DOHH2 (cell line): ENCODE results near the gene PCDHA7.
"Not testable (repeated sequence)": the region's sequence is repeated elsewhere in the genome, so short reads cannot be mapped to it uniquely, and the experiment has no call there.

Source experiments
- H3F3A ChIP-seq: fragments of 200-600 bp; sonication (generic), shearing (Covaris generic); 2 replicates; pipeline ENCODE4 v1.6.0; 2016; ENCODE audit warnings: antibody characterized with exemption, mild to moderate bottlenecking; ENCODE audit not compliant: control insufficient read depth, insufficient read depth
- H3K27ac ChIP-seq: fragments of 200-600 bp; sonication (generic); 2 replicates; pipeline ENCODE4 v1.5.1; 2014; ENCODE audit warnings: low read depth, mild to moderate bottlenecking, low read length, moderate library complexity
- H3K27me3 ChIP-seq: fragments of 200-600 bp; sonication (generic); 2 replicates; pipeline ENCODE4 v1.6.1; 2014; ENCODE audit warnings: mild to moderate bottlenecking, low read length, mixed read lengths; ENCODE audit not compliant: control insufficient read depth
- H3K36me3 ChIP-seq: fragments of 200-600 bp; sonication (generic); 2 replicates; pipeline ENCODE4 v1.6.1; 2014; ENCODE audit warnings: mild to moderate bottlenecking, low read length, moderate library complexity, mixed read lengths; ENCODE audit not compliant: control insufficient read depth
- H3K4me1 ChIP-seq: fragments of 200-600 bp; sonication (generic); 2 replicates; pipeline ENCODE4 v1.6.1; 2014; ENCODE audit warnings: mild to moderate bottlenecking, low read length, mixed read lengths; ENCODE audit not compliant: control insufficient read depth
- H3K4me2 ChIP-seq: fragments of 200-600 bp; sonication (generic); 2 replicates; pipeline ENCODE4 v1.6.0; 2014; ENCODE audit warnings: mild to moderate bottlenecking, low read length, moderate library complexity
- H3K4me3 ChIP-seq: fragments of 200-600 bp; sonication (generic); 2 replicates; pipeline ENCODE4 v1.5.1; 2014; ENCODE audit warnings: mild to moderate bottlenecking, low read length, mixed read lengths
- H3K79me2 ChIP-seq: fragments of 200-600 bp; sonication (generic); 2 replicates; pipeline ENCODE4 v1.6.1; 2014; ENCODE audit warnings: mild to moderate bottlenecking, low read length, mixed read lengths; ENCODE audit not compliant: control insufficient read depth
- H3K9me2 ChIP-seq: fragments of 200-600 bp; sonication (generic); replicated peaks from 2 replicates; pipeline ENCODE4 v1.6.1; 2014; ENCODE audit warnings: mild to moderate bottlenecking, low read length, mixed read lengths; ENCODE audit not compliant: control insufficient read depth
- H3K9me3 ChIP-seq: fragments of 200-600 bp; sonication (generic); 2 replicates; pipeline ENCODE4 v1.6.1; 2014; ENCODE audit warnings: antibody characterized with exemption, low read length, mixed read lengths; ENCODE audit not compliant: control insufficient read depth, insufficient read depth
- H4K20me1 ChIP-seq: fragments of 200-600 bp; sonication (generic); 2 replicates; pipeline ENCODE4 v1.6.0; 2014; ENCODE audit warnings: low read depth, mild to moderate bottlenecking, antibody characterized with exemption, low read length, moderate library complexity; ENCODE audit not compliant: control insufficient read depth, insufficient read depth
- CTCF ChIP-seq: fragments of 200-600 bp; sonication (generic); IDR thresholded peaks from one replicate; pipeline ENCODE4 v1.5.1; 2014; ENCODE audit warnings: antibody characterized with exemption, mild to moderate bottlenecking, low read depth, low read length; ENCODE audit not compliant: poor library complexity, severe bottlenecking
- EZH2phosphoT487 ChIP-seq: fragments of 200-600 bp; sonication (generic); IDR thresholded peaks from 2 replicates; pipeline ENCODE4 v1.6.1; 2017; ENCODE audit warnings: borderline replicate concordance, mild to moderate bottlenecking, antibody characterized with exemption, low read length, moderate library complexity, mixed read lengths

The PCDHA7 gene

GRCh38 chr5:140849831-140850634 lies 16.0 kb downstream of the PCDHA7 start:
- not testable (repeated sequence) for H3K4me1 ChIP-seq, H3K27ac ChIP-seq, H3K79me2 ChIP-seq, H3F3A ChIP-seq, H3K36me3 ChIP-seq, H4K20me1 ChIP-seq, H3K9me3 ChIP-seq, H3K9me2 ChIP-seq, H3K4me3 ChIP-seq, H3K27me3 ChIP-seq, H3K4me2 ChIP-seq

- H3K4me3 ChIP-seq = no peak within 1 kb of the TSS
- no peaks in the 10 kb centered on the region for H3F3A ChIP-seq
- no peak within 1 kb of the TSS for H3K4me2 ChIP-seq
- no peaks in the 10 kb centered on the region for H4K20me1 ChIP-seq
- no peaks in the 10 kb centered on the region for H3K4me1 ChIP-seq
- no peaks in the 10 kb centered on the region for H3K9me3 ChIP-seq
- H3K36me3 ChIP-seq = no peaks in the 10 kb centered on the region
- no peaks in the 10 kb centered on the region for H3K27me3 ChIP-seq
- TF ChIP-seq CTCF (peak; percentile 18), EZH2phosphoT487 (no peak)
- no peaks in the 10 kb centered on the region for H3K79me2 ChIP-seq
- H3K9me2 ChIP-seq = no peaks in the 10 kb centered on the region
- H3K27ac ChIP-seq = no peak within 1 kb of the TSS
Measured at GRCh38 chr5:140855772-140856674, 22.0 kb downstream of the PCDHA7 start, which contains the start of gene PCDHA10. PCDHA10 (plus strand) TSS chr5:140855897; CDS start chr5:140856049, 152 bp downstream.

- no peak for TF ChIP-seq CTCF
- no peak for TF ChIP-seq EZH2phosphoT487
- H3K79me2 ChIP-seq = no peaks in the 10 kb centered on the region
Measured at GRCh38 chr5:140857177-140857986, 23.3 kb downstream of the PCDHA7 start.

More at GRCh38 chr5:140857177-140857986, 23.3 kb downstream of the PCDHA7 start:
- H3K36me3 ChIP-seq = no peaks in the 10 kb centered on the region
- H3K9me2 ChIP-seq = no peaks in the 10 kb centered on the region
- no peak overlapping the region for H3K4me3 ChIP-seq
- no peaks in the 10 kb centered on the region for H3F3A ChIP-seq
- no peaks in the 10 kb centered on the region for H3K9me3 ChIP-seq
- no peaks in the 10 kb centered on the region for H4K20me1 ChIP-seq
- H3K27me3 ChIP-seq = no peaks in the 10 kb centered on the region
- H3K4me2 ChIP-seq = no peak overlapping the region
- H3K27ac ChIP-seq = no peak overlapping the region
- no peaks in the 10 kb centered on the region for H3K4me1 ChIP-seq
